Measurements from ENCODE around the gene SH3BGRL3.
"Not testable (repeated sequence)": the region's sequence is repeated elsewhere in the genome, so short reads cannot be mapped to it uniquely, and the experiment has no call there.

Gene SH3BGRL3

GRCh38 chr1:26317146-26317545 lies 37.3 kb downstream of the SH3BGRL3 start:
- DNase-seq (ENCODE audit: low read depth): no peak

- DNase-seq (ENCODE audit: low read depth): peak; percentile 65
Observed at GRCh38 chr1:26317612-26318337, 37.9 kb downstream of the SH3BGRL3 start, which contains the start of gene CD52. Gene CD52, plus strand, starts transcription at chr1:26317958. Its CDS starts 60 bp downstream, at chr1:26318018.

- DNase-seq (ENCODE audit: low read depth): no peak
Observed at GRCh38 chr1:26318338-26319064, 38.6 kb downstream of the SH3BGRL3 start.

- no peak for DNase-seq (ENCODE audit: low read depth)
Observed at GRCh38 chr1:26320896-26321295, 41.0 kb downstream of the SH3BGRL3 start.

GRCh38 chr1:26321315-26322041 lies 41.6 kb downstream of the SH3BGRL3 start:
- DNase-seq (ENCODE audit: low read depth): peak; percentile 87

- no peak for DNase-seq (ENCODE audit: low read depth)
Observed at GRCh38 chr1:26322042-26322331, 42.1 kb downstream of the SH3BGRL3 start.

GRCh38 chr1:26323382-26323781 lies 43.5 kb downstream of the SH3BGRL3 start:
- no peak for DNase-seq (ENCODE audit: low read depth)

GRCh38 chr1:26324550-26324949 lies 44.7 kb downstream of the SH3BGRL3 start:
- DNase-seq (ENCODE audit: low read depth): no peak

- no peak for DNase-seq (ENCODE audit: low read depth)
Observed at GRCh38 chr1:26327956-26328362, 48.1 kb downstream of the SH3BGRL3 start.

- no peak for DNase-seq (ENCODE audit: low read depth)
Observed at GRCh38 chr1:26328597-26328996, 48.7 kb downstream of the SH3BGRL3 start.

GRCh38 chr1:26329380-26329779 lies 49.5 kb downstream of the SH3BGRL3 start:
- DNase-seq (ENCODE audit: low read depth): not testable (repeated sequence)

GRCh38 chr1:26330276-26330675 lies 50.4 kb downstream of the SH3BGRL3 start:
- no peak for DNase-seq (ENCODE audit: low read depth)
